WTC11 (cell line): ENCODE results near the gene CEACAM19. TPM values are rescaled to one million over a fixed set of nuclear protein-coding genes. Genes with fewer than 3 reads are reported as not detected.

ENCODE experiments used
- ATAC-seq: fragments of 200-7000 bp; cut with Tn5 transposase; 2 replicates; pipeline ENCODE4 v1.10.0; 2021; ENCODE audit warnings: mild to moderate bottlenecking, moderate library complexity
- CTCF ChIA-PET: fragments of 300-600 bp; sonication (Branson Sonifier 250); formaldehyde crosslinking; loops from one replicate; lab custom pipeline; 2021; ENCODE audit warnings: antibody characterized with exemption; lab: Charles Lee
- POLR2A ChIA-PET: fragments of 350-600 bp; sonication (Branson Sonifier 250); formaldehyde crosslinking; loops from one replicate; lab custom pipeline; 2021; ENCODE audit warnings: antibody characterized with exemption; lab: Charles Lee
- DNase-seq: peaks from one replicate; pipeline ENCODE4 v3.0.0; 2021; ENCODE audit warnings: low spot score
- H3K27ac Mint-ChIP-seq: 2 replicates; pipeline ENCODE4 v1.8.0; 2021; ENCODE audit warnings: mixed read lengths
- H3K27me3 Mint-ChIP-seq: 2 replicates; pipeline ENCODE4 v1.8.0; 2021; ENCODE audit warnings: low read depth, mild to moderate bottlenecking, moderate library complexity, mixed read lengths
- H3K36me3 Mint-ChIP-seq: 2 replicates; pipeline ENCODE4 v1.8.0; 2021; ENCODE audit warnings: mixed read lengths
- H3K4me1 Mint-ChIP-seq: 2 replicates; pipeline ENCODE4 v1.8.0; 2022; ENCODE audit warnings: mixed read lengths
- H3K4me3 Mint-ChIP-seq: 2 replicates; pipeline ENCODE4 v1.8.0; 2021; ENCODE audit warnings: mild to moderate bottlenecking, moderate library complexity, mixed read lengths
- H3K9me3 Mint-ChIP-seq: 2 replicates; pipeline ENCODE4 v1.8.0; 2021; ENCODE audit warnings: mixed read lengths
- ATF1 ChIP-seq: sonication (generic); formaldehyde crosslinking; IDR thresholded peaks from 2 replicates; pipeline ENCODE4 v1.8.1; 2023; ENCODE audit warnings: mild to moderate bottlenecking, moderate library complexity, missing genetic modification reagents
- CREB1 ChIP-seq: sonication (generic); formaldehyde crosslinking; IDR thresholded peaks from 2 replicates; pipeline ENCODE4 v1.8.0; 2023; ENCODE audit warnings: mild to moderate bottlenecking, missing genetic modification reagents
- ESRRA ChIP-seq: sonication (generic); formaldehyde crosslinking; IDR thresholded peaks from 2 replicates; pipeline ENCODE4 v1.8.1; 2022; ENCODE audit warnings: mild to moderate bottlenecking, missing genetic modification reagents, borderline replicate concordance
- GRHL2 ChIP-seq: fragments of 250-450 bp; sonication (Bioruptor Pico); IDR thresholded peaks from 2 replicates; pipeline ENCODE4 v1.8.0; 2022; ENCODE audit warnings: mild to moderate bottlenecking, moderate library complexity; ENCODE audit not compliant: insufficient replicate concordance, severe bottlenecking
- GTF2I ChIP-seq: fragments of 250-450 bp; sonication (Bioruptor Pico); conservative IDR thresholded peaks from 2 replicates; pipeline ENCODE4 v1.4.0; 2021; ENCODE audit warnings: mild to moderate bottlenecking
- MXD4 ChIP-seq: fragments of 250-450 bp; sonication (Bioruptor Pico); IDR thresholded peaks from 2 replicates; pipeline ENCODE4 v1.8.0; 2021; ENCODE audit warnings: mild to moderate bottlenecking, moderate library complexity, borderline replicate concordance
- NFE2L1 ChIP-seq: sonication (generic); formaldehyde crosslinking; IDR thresholded peaks from 2 replicates; pipeline ENCODE4 v1.8.1; 2023; ENCODE audit warnings: missing genetic modification reagents
- NFYB ChIP-seq: sonication (generic); formaldehyde crosslinking; conservative IDR thresholded peaks from 2 replicates; pipeline ENCODE4 v1.8.0; 2022; ENCODE audit warnings: low read depth, missing genetic modification reagents
- RELA ChIP-seq: sonication (generic); formaldehyde crosslinking; IDR thresholded peaks from 2 replicates; pipeline ENCODE4 v1.8.1; 2022; ENCODE audit warnings: missing genetic modification reagents, mild to moderate bottlenecking, borderline replicate concordance
- SMAD3 ChIP-seq: sonication (generic); formaldehyde crosslinking; IDR thresholded peaks from 2 replicates; pipeline ENCODE4 v1.8.0; 2022; ENCODE audit warnings: missing genetic modification reagents, mild to moderate bottlenecking, borderline replicate concordance
- SOX15 ChIP-seq: fragments of 250-450 bp; sonication (Bioruptor Pico); IDR thresholded peaks from 2 replicates; pipeline ENCODE4 v1.9.0; 2021; ENCODE audit warnings: mild to moderate bottlenecking
- TP53 ChIP-seq: sonication (generic); formaldehyde crosslinking; IDR thresholded peaks from 2 replicates; pipeline ENCODE4 v1.8.1; 2023; ENCODE audit warnings: mild to moderate bottlenecking, missing genetic modification reagents
- total RNA-seq: library from RNA; stranded (reverse); gene quantifications from 3 replicates; pipeline ENCODE4 v1.2.3, GENCODE V29; 2021
- TF ChIP-seq, protein P1 (sequence below): fragments of 200-600 bp; IDR thresholded peaks from 2 replicates; pipeline ENCODE4 v1.8.0; 2022; ENCODE audit warnings: antibody characterized with exemption
- TF ChIP-seq, protein P2 (sequence below): sonication (generic); formaldehyde crosslinking; IDR thresholded peaks from 2 replicates; pipeline ENCODE4 v1.8.1; 2023; ENCODE audit warnings: mild to moderate bottlenecking, missing genetic modification reagents, moderate library complexity
- TF ChIP-seq, protein P3 (sequence below): sonication (generic); formaldehyde crosslinking; conservative IDR thresholded peaks from 2 replicates; pipeline ENCODE4 v1.8.1; 2023; ENCODE audit warnings: mild to moderate bottlenecking, low read depth, missing genetic modification reagents, moderate library complexity
- TF ChIP-seq, protein P4 (sequence below): fragments of 250-450 bp; sonication (Bioruptor Pico); IDR thresholded peaks from 2 replicates; pipeline ENCODE4 v1.9.0; 2021; ENCODE audit warnings: mild to moderate bottlenecking, borderline replicate concordance
- TF ChIP-seq, protein P5 (sequence below): sonication (generic); formaldehyde crosslinking; IDR thresholded peaks from 2 replicates; pipeline ENCODE4 v1.8.0; 2022; ENCODE audit warnings: mild to moderate bottlenecking, missing genetic modification reagents

Gene CEACAM19
- total RNA-seq, 1 experiment from 2014 or later = 2.9 TPM

DNA sequence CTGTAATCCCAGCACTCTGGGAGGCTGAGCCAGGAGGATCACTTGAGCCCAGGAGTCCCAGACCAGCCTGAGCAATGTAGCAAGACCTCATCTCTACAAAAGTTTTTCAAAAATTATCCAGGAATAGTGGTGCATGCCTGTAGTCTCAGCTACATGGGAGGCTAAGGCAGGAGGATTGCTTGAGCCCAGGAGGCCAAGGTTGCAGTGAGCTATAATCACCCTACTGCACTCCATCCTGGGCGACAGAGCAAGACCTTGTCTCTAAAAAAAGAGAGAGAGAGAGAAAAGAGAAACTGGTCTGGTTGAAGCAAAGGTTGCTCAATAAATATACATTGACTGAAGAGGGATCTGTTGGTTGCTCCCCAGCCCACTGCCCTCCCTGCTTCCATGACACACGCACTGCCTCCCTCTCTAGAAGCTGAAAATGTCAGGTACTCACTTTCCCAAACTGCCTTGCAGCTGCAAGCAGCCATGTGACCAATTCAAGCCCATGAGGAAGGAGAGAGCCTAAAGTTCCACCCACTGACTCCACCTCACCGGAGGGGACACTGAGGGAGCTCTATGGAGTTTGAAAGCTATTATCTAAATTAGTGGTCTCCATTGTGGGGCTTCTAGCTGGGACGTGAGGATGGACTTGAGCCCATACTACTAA lies 41.7 kb downstream of the CEACAM19 start:
- Mint-ChIP-seq H3K4me1 (peaks cover 7% of the 10 kb centered on the region), H3K36me3 (peaks cover 36% of the 10 kb centered on the region), H3K4me3 (no peak overlapping the region), H3K27ac (peak overlapping the region; percentile 49; the same call in 1 of the 2 replicates)
- peak; percentile 76 for ATAC-seq
- POLR2A ChIA-PET = no interaction called here
- no peak for TF ChIP-seq SOX15
- no peak for TF ChIP-seq ATF1 (CRISPR knock-in tag)
- no peak for TF ChIP-seq SMAD3 (CRISPR knock-in tag)
- TF ChIP-seq NFYB (CRISPR knock-in tag) = peak; percentile 39; the same call in 1 of the 2 replicates
- TF ChIP-seq TP53 (CRISPR knock-in tag) = no peak
- no peak for TF ChIP-seq NFE2L1 (CRISPR knock-in tag)
- TF ChIP-seq CREB1 (CRISPR knock-in tag) = no peak
- TF ChIP-seq, protein P1, sequence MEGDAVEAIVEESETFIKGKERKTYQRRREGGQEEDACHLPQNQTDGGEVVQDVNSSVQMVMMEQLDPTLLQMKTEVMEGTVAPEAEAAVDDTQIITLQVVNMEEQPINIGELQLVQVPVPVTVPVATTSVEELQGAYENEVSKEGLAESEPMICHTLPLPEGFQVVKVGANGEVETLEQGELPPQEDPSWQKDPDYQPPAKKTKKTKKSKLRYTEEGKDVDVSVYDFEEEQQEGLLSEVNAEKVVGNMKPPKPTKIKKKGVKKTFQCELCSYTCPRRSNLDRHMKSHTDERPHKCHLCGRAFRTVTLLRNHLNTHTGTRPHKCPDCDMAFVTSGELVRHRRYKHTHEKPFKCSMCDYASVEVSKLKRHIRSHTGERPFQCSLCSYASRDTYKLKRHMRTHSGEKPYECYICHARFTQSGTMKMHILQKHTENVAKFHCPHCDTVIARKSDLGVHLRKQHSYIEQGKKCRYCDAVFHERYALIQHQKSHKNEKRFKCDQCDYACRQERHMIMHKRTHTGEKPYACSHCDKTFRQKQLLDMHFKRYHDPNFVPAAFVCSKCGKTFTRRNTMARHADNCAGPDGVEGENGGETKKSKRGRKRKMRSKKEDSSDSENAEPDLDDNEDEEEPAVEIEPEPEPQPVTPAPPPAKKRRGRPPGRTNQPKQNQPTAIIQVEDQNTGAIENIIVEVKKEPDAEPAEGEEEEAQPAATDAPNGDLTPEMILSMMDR = no peak
- no peak for TF ChIP-seq GTF2I (CRISPR knock-in tag)
- TF ChIP-seq, protein P2, sequence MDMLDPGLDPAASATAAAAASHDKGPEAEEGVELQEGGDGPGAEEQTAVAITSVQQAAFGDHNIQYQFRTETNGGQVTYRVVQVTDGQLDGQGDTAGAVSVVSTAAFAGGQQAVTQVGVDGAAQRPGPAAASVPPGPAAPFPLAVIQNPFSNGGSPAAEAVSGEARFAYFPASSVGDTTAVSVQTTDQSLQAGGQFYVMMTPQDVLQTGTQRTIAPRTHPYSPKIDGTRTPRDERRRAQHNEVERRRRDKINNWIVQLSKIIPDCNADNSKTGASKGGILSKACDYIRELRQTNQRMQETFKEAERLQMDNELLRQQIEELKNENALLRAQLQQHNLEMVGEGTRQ (CRISPR knock-in tag) = peak; percentile 91
- TF ChIP-seq, protein P3, sequence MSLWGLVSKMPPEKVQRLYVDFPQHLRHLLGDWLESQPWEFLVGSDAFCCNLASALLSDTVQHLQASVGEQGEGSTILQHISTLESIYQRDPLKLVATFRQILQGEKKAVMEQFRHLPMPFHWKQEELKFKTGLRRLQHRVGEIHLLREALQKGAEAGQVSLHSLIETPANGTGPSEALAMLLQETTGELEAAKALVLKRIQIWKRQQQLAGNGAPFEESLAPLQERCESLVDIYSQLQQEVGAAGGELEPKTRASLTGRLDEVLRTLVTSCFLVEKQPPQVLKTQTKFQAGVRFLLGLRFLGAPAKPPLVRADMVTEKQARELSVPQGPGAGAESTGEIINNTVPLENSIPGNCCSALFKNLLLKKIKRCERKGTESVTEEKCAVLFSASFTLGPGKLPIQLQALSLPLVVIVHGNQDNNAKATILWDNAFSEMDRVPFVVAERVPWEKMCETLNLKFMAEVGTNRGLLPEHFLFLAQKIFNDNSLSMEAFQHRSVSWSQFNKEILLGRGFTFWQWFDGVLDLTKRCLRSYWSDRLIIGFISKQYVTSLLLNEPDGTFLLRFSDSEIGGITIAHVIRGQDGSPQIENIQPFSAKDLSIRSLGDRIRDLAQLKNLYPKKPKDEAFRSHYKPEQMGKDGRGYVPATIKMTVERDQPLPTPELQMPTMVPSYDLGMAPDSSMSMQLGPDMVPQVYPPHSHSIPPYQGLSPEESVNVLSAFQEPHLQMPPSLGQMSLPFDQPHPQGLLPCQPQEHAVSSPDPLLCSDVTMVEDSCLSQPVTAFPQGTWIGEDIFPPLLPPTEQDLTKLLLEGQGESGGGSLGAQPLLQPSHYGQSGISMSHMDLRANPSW (CRISPR knock-in tag) = no peak
- TF ChIP-seq, protein P4, sequence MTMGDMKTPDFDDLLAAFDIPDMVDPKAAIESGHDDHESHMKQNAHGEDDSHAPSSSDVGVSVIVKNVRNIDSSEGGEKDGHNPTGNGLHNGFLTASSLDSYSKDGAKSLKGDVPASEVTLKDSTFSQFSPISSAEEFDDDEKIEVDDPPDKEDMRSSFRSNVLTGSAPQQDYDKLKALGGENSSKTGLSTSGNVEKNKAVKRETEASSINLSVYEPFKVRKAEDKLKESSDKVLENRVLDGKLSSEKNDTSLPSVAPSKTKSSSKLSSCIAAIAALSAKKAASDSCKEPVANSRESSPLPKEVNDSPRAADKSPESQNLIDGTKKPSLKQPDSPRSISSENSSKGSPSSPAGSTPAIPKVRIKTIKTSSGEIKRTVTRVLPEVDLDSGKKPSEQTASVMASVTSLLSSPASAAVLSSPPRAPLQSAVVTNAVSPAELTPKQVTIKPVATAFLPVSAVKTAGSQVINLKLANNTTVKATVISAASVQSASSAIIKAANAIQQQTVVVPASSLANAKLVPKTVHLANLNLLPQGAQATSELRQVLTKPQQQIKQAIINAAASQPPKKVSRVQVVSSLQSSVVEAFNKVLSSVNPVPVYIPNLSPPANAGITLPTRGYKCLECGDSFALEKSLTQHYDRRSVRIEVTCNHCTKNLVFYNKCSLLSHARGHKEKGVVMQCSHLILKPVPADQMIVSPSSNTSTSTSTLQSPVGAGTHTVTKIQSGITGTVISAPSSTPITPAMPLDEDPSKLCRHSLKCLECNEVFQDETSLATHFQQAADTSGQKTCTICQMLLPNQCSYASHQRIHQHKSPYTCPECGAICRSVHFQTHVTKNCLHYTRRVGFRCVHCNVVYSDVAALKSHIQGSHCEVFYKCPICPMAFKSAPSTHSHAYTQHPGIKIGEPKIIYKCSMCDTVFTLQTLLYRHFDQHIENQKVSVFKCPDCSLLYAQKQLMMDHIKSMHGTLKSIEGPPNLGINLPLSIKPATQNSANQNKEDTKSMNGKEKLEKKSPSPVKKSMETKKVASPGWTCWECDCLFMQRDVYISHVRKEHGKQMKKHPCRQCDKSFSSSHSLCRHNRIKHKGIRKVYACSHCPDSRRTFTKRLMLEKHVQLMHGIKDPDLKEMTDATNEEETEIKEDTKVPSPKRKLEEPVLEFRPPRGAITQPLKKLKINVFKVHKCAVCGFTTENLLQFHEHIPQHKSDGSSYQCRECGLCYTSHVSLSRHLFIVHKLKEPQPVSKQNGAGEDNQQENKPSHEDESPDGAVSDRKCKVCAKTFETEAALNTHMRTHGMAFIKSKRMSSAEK (CRISPR knock-in tag) = no peak
- no peak for TF ChIP-seq MXD4 (CRISPR knock-in tag)
- TF ChIP-seq RELA (CRISPR knock-in tag) = no peak
- TF ChIP-seq, protein P5, sequence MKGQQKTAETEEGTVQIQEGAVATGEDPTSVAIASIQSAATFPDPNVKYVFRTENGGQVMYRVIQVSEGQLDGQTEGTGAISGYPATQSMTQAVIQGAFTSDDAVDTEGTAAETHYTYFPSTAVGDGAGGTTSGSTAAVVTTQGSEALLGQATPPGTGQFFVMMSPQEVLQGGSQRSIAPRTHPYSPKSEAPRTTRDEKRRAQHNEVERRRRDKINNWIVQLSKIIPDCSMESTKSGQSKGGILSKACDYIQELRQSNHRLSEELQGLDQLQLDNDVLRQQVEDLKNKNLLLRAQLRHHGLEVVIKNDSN (CRISPR knock-in tag) = peak; percentile 92
- no peak for TF ChIP-seq ESRRA
- no peak for TF ChIP-seq GRHL2 (CRISPR knock-in tag)
- TF ChIP-seq, all 79 proteins: peak for 3
- CTCF ChIA-PET = interaction anchor here (0.6 to 3.9 kb wide), 12 partner anchors 9 to 142 kb away, joined by 3 to 19 read pairs (median 4); partner anchors contain the start of gene NECTIN2
- Mint-ChIP-seq H3K9me3 (peaks cover 20% of the 10 kb centered on the region), H3K27me3 (no peaks in the 10 kb centered on the region)
- DNase-seq = no peak
